GM19452 (cell line): ENCODE measurements around the gene SUSD1.

Source experiments
- ATAC-seq: cut with Tn5 transposase; IDR thresholded peaks from one replicate; pipeline ENCODE4 v1.9.1; 2021; ENCODE audit not compliant: unreplicated experiment

Gene SUSD1

DNA sequence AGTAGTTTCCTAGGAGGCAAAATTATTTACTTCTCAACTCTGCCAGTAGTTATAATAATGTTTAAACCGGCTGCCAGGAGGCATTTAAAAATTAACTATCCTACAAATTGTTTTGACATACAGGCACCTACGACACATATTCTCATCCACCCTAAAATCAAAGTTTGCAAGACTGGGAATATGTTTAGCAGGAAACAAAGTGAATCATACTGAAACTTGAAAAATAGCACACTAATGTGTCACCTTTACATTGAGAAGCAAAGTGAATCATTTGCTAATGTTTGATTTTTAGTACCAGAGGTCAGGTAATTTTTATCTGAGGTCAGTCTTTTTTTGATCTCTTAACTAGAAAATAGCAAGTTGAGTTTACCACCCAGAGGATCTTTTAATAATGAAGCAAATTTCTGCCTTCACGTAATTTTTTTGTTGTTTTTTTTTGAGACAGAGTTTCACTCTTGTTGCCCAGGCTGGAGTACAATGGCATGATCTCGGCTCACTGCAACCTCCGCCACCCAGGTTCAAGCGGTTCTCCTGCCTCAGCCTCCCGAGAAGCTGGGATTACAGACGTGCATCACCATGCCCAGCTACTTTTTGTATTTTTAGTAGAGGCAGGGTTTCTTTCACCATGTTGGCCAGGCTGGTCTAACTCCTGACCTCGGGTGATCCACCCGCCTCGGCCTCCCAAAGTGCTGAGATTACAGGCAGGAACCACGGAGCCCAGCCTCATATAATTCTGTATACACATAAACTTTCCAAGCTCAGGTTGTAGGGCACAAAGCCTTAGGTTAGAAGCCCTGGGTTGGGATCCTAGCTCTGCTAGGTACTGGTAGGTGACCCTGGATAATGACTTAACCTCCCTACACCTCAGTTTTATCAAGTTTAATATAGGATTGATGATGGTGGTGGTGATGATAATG is 154.2 kb downstream of the SUSD1 start:
- ATAC-seq = peak; percentile 79

DNA sequence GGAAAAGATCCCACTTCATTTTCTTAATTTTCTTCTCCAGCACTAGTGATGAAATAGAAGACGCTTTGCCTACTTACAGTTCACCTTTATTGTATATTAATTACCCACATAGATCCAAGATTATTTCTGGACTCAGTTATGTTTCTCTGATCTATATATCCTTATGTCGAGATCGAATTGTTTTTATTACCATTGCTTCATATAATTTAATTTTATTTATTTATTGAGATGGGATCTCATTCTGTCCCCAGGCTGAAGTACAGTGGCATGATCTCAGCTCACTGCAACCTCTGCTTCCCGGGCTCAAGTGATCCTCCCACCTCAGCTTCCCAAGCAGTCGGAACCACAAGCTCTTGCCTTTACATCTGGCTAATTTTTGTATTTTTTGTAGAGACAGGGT is 157.2 kb downstream of the SUSD1 start:
- no peak for ATAC-seq

DNA sequence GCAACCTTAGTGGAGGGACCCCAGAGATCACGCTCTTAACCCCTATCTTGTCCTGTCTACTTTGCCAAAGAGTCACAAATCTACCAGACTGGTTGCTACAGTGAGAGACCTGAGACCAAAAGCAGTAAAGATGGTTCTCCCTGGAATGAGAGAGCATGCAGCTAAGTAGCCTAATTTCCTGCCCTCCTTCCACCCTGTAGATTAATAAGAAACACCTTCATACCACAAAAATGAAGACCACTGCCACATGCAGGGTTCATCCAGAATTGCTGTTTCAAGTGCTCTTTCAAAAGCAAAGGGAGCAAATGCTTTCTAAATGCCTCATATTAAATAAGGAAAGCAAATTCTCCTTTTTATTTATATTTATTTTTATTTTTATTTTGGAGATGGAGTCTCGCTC is 159.4 kb downstream of the SUSD1 start:
- ATAC-seq = no peak

DNA sequence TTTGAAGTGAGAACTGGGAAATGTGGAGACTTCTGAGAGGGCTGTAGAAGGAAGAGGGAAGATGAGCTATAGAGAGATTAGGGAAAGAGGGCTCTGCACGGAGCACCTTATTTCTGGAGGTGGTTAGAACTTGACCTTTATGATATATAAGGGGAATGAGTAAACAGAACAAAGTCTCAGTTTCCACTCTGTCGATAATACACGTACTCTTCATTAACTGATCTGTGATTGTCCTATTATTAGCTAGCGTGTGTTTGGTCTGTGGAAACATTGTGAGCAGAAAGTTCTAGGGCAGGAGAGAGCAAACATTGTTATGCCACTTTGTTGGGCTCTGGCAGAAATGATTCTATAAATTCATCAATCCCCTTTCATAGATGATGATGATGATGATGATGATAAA is 159.9 kb downstream of the SUSD1 start:
- ATAC-seq = no peak

DNA sequence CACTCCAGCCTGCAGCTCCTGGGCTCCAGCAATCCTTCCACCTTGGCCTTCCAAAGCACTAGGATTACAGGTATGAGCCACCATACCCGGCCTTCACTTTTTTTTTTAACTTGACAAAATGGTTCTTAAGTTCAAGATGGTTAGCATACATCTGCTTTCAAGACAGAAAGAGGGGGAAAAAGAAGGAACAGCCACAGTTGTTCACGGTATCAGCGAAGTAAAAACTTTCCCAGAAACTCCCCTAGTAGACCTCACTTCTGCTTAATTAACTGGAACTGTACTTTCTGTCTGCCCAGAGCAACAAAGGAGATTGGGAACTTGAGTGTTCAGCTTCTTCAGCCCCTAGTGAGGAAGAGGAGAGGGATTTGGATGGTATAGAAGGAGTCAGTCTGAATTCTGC is 161.8 kb downstream of the SUSD1 start:
- ATAC-seq = no peak

DNA sequence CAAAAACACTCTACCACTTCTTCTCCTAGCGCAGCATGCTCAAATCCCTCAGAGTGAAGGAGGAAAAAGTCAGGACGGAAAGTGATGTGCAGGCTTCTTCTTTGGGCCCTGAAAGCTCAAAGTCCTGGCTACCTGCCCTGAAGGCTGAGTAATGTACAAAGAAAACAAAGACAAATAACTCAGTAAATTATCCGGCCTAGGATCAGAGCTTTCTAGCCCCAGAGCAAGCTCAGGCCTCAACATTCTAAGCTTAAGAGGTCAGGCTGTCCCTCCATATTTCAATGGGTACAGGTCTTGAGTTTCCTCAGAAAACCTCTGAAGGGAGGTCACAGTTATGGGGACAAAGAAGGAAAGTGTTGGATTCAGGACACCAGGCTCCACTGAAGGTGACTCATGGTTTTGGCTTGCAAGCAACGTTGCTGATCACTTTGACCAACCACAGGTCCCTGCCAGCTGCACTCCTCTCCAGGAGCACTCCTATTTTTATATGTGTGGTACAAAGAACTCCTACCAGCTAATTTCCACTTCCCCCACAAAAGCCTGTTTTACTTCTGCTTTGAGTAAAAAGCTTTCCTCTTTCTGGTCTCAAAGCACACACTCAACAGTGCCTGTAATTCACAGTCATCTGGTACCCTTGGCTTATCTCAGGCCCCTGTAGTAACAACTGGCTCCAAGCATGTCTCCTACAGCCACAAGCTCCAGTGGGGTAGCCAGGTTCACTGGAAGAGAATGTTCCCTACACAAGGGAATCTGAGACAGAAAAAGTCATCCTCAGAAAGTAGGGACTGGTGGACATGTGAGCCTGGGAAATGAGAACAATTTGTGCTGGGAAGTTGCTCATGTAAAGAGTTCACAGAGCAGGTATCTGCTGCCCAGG is 162.8 kb downstream of the SUSD1 start:
- peak; percentile 82 for ATAC-seq

DNA sequence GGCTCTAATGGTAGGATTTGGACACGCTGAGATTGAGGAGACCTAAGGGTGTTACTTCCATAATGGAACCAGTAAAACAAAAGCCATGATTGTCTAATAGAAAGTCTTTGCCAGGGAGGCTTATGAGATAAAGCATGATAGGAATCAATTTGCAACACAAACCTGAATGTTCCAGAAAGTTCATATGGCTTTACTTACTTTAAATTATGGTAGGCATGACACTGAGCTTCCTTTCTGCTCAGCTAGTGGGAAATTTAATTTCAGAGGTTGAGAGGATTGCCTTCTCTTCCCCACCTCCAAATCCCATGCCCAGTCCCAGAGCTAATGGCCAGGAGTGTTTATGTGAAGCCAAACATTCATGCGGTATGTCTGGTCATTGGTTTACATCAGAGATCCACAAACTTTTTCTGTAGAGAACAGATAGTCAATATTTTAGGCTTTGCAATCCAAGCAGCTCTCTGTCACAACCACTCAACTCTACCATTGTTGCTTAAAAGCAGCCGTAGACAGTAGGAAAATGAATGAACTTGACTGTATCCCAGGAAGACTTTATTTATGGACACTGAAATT is 164.0 kb downstream of the SUSD1 start:
- no peak for ATAC-seq

DNA sequence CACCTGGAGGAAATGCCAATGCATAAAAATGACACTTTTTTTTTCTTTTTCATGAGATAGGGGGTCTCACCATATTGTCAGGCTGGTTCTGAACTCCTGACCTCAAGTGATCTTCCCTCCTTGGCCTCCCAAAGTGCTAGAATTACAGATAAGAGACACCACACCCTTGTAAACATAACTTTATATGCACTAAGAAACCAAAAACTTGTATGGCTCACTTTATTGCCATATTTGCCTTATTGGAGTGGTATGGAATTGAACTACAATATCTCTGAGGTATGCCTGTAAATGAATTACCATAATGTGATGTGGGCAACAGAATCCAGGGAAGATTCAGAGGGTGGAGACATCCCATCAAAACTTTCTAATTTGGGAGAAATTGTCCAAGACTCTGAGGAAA is 164.6 kb downstream of the SUSD1 start:
- ATAC-seq = no peak

DNA sequence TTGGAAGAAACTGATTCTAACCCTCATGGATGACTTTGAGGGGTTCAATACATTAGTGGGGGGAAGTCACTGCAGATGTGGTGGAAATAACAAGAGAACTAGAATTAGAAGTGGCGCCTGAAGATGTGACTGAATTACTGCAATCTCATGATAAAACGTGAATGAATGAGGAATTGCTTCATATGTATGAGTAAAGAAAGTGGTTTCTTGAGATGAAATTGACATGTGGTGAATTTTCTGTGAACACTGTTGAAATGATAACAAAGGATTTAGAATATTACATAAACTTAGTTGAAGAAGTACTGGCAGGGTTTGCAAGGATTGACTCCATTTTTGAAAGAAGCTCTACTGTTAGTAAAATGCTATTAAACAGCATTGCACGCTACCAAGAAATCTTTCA is 165.4 kb downstream of the SUSD1 start:
- ATAC-seq = no peak

DNA sequence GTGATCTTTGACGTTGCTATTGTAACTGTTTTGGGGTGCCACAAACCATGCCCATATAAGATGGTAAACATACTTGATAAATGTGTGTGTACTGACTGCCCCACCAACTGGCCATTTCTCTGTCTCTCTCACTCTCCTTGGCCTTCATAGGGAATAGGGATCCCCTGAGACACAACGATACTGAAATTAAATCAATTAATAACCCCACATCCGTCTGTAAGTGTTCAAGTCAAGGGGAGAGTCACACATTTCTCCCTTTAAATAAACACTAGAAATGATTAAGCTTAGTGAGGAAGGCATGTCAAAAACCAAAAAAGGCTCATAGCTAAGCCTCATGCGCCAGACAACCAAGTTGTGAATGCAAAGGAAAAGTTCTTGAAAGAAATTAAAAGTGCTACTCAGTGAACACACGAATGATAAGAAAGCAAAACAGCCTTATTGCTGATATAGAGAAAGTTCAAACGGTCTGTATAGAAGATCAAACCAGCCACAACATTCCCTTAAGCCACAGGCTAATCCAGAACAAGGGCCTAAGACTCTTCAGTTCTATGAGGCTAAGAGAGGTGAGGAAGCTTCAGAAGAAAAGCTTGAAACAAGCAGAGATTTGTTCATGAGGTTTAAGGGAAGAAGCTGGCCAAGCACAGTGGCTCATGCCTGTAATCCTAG is 167.4 kb downstream of the SUSD1 start:
- peak; percentile 47 for ATAC-seq

DNA sequence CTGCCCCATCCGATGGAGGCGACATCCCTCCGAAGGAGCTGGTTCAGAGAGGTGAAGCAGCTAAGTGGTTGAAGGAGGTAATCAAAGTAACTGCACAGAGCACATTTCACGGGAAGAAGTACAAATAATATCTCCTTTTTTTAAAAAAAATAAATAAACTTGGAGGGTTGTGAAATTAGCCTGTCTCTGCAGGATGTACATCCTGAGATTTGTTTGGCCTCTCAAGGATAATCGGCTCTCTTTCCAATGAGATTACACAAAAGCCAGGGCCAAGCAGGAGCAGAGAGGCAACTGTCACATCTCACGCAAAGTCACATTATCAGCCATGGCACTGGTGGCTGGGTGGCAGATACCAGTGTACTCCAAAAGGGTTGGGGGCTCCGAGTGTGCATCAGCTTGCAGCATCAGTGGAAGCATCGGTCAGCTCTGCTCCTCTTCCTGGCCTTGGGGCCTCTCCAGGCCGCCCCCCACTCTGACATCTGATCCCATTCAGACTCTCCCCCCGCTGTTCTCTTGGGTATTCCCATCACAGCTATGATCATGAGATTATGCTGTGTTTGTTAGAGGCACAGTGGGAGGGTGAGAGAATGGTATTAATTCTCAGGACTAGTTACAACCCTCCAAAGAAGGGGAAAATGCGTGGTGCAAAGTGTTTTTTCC is 168.6 kb downstream of the SUSD1 start:
- no peak for ATAC-seq

DNA sequence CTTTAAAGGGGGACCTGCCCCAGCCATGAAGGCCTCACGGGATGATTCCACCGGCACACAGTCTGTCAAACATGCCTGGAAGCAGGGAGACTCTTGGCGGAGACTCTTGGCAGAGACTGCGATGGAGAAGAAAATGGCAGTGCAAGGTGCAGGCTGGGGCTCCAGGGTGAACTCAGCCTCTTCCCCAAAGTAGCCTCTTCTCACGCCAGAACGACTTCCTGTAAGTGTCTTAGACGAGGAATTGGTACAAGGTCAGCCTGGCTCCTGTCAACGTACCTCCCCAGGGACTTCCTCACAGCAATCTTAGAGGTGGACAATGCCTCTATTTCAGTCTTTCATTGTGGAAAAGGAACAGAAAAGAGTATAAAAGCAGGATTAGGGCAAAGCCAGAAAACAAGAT is 169.2 kb downstream of the SUSD1 start:
- no peak for ATAC-seq

DNA sequence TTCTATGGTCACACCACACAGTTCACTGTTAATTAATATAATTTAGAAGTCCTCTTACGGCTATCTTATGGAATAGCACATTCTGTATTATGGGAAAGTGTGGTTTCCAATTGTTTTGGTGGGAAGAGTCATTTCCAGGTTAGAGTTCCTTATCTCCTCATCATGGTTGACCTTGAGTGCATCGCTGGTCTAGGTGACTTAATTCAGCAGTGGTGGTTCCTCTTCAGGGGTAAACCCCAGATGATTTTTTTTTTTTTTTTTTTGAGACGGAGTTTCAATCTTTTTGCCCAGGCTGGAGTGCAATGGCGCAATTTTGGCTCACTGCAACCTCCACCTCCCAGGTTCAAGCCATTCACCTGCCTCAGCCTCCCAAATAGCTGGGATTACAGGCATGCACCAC is 171.6 kb downstream of the SUSD1 start:
- ATAC-seq = no peak

DNA sequence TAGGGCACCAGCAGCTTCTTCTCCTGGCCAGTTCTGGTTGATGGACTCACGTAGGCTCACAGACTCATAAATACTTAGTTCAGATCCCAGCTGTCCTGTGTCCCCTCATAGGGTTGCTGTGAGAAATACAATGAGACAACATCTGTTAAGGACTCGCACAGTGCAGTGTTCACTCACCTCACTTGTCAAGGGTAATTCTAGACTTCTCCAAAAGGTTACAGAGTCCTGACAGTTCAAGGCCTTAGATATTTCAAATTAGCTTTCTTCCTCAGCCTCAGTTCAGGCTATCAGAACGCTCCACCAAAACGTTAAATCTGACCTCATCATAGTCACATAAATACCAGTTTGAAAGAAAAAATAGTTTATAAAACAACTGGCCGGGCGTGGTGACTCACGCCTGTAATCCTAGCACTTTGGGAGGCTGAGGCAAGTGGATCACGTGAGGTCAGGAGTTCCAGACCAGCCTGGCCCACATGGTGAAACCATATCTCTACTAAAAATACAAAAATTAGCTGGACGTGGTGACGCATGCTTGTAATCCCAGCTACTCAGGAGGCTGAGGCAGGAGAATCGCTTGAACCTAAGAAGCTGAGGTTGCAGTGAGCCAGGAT is 172.1 kb downstream of the SUSD1 start:
- ATAC-seq = no peak

DNA sequence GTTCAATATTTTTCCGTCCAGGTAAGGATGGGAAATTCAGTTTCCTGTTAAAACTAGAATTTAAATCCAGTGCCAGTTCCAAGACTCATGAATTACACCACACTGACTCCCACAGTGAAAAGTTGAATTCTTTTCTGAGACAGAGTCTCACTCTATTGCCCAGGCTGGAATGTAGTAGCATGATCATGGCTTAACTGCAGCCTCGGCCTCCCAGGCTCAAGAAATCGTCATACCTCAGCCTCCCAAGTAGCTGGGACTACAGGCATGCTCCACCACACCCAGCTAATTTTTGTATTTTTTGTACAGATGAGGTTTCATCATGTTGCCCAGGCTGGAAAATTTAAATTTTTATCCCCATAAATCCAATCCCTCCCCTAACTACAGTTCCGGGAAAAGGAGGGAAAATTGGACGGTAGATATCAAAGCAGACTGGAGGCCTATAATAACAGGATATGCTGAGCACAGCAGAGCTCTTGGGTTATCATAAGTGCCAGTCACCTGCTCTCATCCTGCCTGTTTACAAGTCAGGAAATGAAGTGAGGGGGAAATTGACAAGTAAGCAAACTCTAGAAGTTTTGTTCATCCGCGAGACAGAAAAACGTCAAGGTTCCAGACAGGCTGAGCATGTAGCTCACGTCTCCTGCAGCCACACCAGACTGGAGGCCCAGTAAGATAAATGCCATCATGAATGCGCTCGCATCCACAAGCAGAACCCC is 172.8 kb downstream of the SUSD1 start:
- ATAC-seq = no peak

DNA sequence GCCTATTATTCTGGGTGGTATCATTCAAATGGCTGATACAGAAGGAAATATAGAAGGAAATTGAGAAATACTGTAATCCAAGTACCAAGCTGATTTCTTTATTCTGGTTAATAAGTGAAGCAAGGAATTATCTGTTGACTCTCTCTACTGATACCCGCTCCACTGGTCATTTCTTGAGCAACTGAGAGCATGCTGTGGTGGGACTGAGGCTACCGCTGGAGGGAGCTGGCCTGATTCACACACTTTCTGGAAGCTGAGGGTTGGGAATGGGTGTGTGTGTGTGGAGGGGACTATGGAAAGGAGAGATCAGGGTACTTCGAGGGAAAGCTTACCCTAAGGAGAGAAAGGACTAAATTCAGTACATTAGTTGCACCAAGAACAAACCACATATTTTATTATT is 174.4 kb downstream of the SUSD1 start:
- ATAC-seq = no peak

DNA sequence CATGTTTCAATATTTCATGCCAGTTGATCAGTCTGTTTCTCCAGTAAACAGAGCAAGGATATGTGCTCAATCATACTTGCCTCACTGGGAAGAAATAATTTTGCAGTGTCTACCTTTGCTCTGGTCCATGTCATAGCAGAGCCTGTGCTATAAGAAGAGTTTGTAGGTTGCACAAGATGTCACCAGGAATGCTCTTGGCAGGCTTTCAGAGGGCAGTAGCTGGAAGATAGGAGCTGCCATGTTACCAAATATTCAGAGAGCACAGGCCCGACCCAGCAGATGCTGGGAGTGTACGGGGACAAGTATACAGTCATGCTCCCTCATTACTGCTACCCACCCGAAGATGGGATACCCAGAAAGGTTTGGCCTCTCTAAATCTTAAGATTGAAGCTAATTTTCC is 175.8 kb downstream of the SUSD1 start:
- no peak for ATAC-seq

DNA sequence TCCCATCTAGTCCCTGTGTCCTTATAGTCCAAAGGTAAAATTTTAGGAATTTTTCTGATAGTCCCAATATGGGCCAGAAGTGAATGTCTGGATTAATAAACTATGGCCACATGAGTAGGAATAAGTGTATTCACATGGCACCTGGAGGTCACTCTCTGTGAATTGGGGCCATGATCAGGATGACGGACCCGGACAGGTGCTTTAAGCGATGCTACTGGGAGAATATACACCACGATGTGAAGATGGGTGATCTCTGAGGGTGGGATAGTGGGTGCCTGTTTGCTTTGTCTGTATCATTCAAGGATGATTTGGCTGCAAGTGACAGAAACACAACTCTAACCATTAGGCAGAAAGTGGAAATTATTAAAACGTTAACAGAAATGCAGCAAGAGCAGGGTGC is 177.3 kb downstream of the SUSD1 start:
- no peak for ATAC-seq

DNA sequence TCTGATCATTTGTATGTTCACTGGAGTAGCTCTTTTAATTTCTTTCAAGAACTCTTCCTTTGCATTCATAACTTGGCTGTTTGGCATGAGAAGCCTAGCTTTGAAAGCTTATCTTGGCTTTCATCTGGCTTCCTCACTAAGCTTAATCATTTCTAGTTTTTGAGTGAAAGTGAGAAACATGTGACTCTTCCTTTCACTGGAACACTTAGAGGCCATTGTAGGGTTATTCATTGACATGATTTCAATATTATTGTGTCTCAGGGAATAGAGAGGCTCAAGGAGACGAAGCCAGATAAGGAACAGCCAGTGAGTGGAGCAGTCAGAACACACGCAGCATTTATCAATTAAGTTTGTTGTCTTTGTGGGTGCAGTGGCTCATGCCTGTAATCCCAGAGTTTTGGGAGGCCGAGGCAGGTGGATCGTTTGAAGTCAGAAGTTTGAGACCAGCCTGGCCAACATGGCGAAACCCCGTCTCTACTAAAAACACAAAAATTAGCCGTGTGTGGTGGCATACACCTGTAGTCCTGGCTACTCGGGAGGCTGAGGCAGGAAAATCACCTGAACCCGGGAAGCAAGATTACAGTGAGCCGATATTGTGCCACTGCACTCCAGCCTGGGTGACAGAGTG is 180.2 kb downstream of the SUSD1 start:
- peak; percentile 47 for ATAC-seq
